ENCODE data around the gene CYP46A1.

The CYP46A1 gene

GRCh38 chr14:99729991-99730875 is 46.1 kb downstream of the CYP46A1 start:
- peak; percentile 39 for DNase-seq (ENCODE audit: low read depth)

DNA sequence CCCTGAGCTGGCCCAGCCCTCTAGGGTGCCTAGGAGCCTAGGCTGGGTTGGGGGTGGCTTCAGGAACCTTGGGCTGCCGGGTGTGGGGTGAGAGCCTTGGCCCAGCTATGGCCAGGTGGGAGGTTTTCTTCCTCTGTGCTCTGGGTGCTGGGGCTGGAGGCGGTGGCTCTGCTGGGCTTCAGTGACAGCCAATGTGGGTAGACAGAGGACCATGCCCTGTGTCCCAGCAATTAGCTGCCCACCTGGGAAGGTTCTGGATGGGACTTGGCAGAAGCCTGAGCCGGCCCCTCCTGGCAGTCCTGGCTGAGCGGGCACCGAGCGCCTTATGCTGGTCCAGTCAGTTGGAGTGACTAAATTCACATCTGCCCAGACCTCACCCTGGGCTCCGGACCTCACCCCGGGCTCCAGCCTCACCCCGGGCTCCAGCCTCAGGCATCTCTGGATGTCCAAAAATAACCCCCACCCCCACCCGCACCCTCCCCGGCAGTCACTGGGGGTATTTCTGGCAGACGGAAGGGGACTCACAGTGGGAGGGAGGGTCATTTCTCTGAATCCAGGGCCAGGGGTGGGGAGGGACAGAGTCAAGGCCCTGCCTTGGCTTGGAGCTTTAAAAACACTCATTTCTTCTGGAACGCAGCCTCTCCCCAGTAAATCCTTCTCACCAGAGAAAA is 46.9 kb downstream of the CYP46A1 start:
- DNase-seq (ENCODE audit: low read depth), result no peak

- no peak for DNase-seq (ENCODE audit: low read depth)
Observed at GRCh38 chr14:99731547-99732435, 47.7 kb downstream of the CYP46A1 start.

DNA sequence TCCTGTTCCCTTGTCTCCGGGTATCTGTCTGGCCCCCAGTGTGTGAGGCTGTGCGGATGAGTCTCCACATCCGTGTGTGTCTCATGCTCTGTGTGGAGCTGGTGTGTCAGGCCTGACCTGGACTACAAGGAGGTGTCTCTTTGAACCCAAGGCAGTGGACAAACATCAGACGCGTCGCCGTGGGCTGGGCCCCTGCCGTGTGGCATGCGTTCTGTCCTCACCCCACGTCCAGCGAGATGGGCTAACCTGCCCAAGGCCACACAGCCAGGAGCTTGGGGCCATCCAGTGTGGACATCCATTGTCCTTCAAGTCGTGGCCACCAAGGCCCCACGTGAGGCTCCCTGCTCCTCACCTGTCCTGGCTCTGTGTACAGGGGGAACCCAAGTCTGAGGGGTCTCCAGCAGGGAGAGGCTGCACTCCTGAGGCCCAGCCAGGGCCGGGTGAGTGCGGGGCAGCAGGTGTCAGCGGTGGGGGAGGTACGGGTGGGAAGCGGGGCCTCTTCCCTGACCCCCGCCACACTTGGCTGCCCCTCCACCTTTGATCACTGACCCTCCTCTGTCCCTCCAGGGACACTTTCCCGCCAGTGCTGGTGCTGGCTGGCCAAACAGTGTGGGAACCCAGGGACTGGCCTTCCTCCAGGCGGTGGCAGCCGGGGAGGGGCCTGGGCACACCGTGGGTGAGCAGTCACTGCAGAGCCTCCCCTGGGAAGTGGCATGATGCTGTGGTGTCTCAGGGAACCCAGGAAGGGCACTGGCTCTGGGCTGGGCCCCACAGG is 48.5 kb downstream of the CYP46A1 start:
- no peak for DNase-seq (ENCODE audit: low read depth)

GRCh38 chr14:99733211-99733539 is 49.1 kb downstream of the CYP46A1 start:
- no peak for DNase-seq (ENCODE audit: low read depth)

- DNase-seq (ENCODE audit: low read depth), result no peak
Observed at GRCh38 chr14:99733540-99734405, 49.7 kb downstream of the CYP46A1 start.

- no peak for DNase-seq (ENCODE audit: low read depth)
Observed at GRCh38 chr14:99734406-99735051, 50.4 kb downstream of the CYP46A1 start.

GRCh38 chr14:99735189-99736135 is 51.4 kb downstream of the CYP46A1 start:
- no peak for DNase-seq (ENCODE audit: low read depth)

- DNase-seq (ENCODE audit: low read depth), result no peak
Observed at GRCh38 chr14:99736603-99737371, 52.7 kb downstream of the CYP46A1 start.

- DNase-seq (ENCODE audit: low read depth), result no peak
Observed at GRCh38 chr14:99737451-99737951, 53.4 kb downstream of the CYP46A1 start.

GRCh38 chr14:99737956-99738667 is 54.0 kb downstream of the CYP46A1 start:
- no peak for DNase-seq (ENCODE audit: low read depth)

DNA sequence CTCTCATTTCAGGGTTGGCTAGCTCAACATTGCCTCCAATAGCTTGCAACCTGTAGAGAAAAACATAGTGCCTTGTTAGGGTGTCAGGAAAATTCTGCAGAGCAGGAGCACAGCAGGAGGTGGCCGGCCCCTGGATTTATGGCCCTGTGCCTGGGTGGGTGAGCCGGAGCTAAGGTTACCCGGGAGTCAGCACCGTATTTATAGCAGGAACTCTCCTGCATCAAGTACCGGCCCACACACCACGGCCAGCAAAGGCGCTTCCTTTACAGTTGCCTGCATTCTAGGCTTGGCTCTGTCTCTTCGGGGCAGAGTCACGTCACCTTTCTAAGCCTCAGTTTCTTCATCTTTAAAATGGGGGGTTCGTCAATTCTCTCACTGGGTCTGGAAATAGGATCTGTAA is 56.3 kb downstream of the CYP46A1 start:
- DNase-seq (ENCODE audit: low read depth), result no peak

GRCh38 chr14:99741227-99741976 is 57.3 kb downstream of the CYP46A1 start:
- DNase-seq (ENCODE audit: low read depth), result no peak

GRCh38 chr14:99742074-99742473 is 58.0 kb downstream of the CYP46A1 start:
- no peak for DNase-seq (ENCODE audit: low read depth)

- DNase-seq (ENCODE audit: low read depth), result no peak
Observed at GRCh38 chr14:99742509-99743487, 58.7 kb downstream of the CYP46A1 start.
